NT2/D1 (cell line): ENCODE measurements around the gene SYT12.

Experiments
- SUZ12 ChIP-seq: IDR thresholded peaks from 2 replicates; pipeline ENCODE4 v1.6.1; 2011; ENCODE audit not compliant: insufficient read length, insufficient read depth; ENCODE audit errors: extremely low read depth
- YY1 ChIP-seq: IDR thresholded peaks from 2 replicates; pipeline ENCODE4 v1.6.1; 2011; ENCODE audit not compliant: insufficient read length, insufficient read depth

- no peak for TF ChIP-seq YY1
- no peak for TF ChIP-seq SUZ12
Measured at GRCh38 chr11:67051945-67052488, 29.1 kb downstream of the SYT12 start.
